HG02840 (cell line): ENCODE results near the gene COA4.

Experiments
- ATAC-seq: cut with Tn5 transposase; IDR thresholded peaks from one replicate; pipeline ENCODE4 v1.9.1; 2021; ENCODE audit warnings: mild to moderate bottlenecking, moderate library complexity, moderate number of reproducible peaks; ENCODE audit not compliant: unreplicated experiment, low FRiP score

The COA4 gene

DNA sequence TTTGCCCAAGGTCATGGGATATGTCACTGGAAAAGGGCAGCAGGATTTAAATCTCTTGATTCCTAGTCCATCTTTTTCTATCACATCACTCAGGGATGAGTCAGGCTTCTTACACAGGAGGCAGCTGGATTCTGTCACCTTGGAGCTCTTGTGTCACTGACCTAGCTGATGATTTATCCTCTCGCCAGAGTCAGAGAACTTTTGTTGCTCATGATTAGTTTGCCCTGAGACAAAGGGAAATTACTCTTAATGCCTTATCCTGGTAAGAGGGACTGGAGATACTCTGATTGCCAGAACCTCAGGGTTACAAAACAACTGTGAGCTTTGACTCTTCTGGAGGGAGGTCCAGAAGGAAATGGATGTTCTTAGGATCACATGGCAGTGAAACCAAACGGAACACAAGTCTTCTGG is 10.1 kb downstream of the COA4 start:
- ATAC-seq = no peak

DNA sequence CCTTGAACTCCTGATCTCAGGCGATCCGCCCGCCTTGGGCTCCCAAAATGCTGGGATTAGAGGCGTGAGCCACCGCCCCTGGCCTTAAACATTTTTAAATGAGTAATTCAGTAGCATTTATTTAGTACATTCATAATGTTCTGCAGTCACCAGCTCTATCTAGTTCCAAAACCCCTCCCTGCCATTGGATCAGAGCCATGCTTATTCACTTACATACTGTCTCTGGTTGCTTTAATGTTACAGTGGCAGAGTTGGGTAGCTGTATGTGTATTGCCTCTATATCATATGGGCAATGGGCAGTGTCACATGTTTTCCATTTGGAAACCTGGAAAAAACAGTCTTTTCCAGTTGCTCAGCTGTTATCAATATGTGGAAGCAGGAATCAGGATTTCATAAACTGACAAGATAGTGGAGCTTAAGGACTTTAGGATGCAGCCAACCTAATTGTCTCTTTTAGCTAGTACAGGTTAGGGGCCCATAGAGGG is 10.5 kb downstream of the COA4 start:
- no peak for ATAC-seq

DNA sequence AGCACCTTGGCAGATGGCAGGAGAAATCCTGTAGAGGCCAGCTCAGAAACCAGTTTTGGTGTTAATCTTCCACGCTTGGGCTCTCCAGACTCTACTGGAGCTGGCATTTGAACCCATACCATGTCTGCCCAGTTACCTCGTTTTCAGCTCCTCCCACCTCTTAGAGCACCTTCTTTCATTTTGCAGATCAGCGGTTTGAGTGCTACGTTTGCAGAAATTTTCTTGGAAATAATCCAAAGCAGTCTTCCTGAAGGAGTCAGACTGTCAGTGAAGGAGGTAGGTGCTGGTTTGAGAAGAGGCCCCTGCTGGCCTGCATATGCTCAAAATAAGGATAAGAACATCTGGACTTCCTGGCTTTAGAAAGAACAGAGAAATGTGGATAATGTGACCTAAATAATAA is 13.7 kb downstream of the COA4 start:
- no peak for ATAC-seq

DNA sequence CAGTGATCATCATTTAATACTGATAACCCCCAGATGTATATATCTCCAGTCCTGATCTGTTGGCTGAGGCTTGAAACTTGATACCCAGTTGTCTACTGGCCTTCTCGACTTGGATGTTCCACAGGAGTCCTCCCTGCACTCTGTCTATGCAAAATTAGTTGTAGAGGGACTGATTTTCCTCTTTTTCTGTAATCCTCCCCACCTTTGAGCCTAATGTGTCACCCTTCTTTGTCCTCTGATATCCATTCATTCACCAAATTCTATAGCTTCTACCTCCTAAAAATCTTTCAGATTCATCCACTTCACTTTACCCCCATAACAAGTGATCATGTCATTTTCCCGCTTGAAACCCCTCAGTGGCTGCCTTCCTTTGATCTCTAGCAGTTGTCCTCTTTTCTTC is 16.4 kb downstream of the COA4 start:
- ATAC-seq = no peak

DNA sequence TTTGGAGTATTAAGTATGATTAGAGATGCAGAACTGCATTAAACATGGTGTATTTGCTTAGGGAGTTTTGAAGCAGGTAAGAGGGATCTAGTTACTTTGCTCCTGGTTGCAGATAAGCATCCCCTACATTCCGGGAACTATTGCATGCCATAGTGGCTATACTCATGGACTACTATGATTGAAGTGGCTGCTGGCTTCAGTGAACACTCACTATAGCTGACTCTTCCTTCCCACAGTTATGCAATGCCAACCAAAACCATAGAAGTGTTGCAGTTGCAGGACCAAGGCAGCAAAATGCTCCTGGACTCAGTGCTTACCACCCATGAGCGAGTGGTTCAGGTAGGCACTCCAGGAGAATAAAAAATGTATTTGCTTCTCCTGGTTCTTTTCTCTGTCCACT is 17.0 kb downstream of the COA4 start:
- no peak for ATAC-seq

DNA sequence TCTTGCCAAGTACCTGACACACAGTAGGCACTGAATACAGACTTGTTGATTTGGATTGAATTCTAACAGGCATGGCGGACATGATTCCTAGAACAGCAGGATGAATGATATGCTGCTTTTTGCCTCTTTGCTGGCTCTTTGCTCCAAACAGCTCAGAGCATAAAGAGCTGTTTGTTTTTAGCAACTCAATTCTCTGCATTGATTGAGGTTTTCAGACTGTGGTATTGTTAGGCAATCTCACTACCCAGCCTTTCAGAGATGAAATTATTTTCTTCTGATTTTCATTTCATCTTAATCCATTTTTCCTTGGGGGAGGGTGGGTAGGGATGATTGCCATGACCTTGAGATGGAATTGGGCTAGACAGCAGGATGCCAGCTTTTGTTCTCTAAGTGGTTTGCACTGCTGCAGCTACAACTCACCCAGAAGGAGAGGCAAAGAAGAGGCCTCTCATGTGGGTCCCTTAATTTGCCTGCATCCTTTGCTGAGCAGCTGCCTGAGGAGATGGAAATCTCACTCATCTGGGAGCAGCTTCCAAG is 20.5 kb downstream of the COA4 start:
- ATAC-seq = no peak

DNA sequence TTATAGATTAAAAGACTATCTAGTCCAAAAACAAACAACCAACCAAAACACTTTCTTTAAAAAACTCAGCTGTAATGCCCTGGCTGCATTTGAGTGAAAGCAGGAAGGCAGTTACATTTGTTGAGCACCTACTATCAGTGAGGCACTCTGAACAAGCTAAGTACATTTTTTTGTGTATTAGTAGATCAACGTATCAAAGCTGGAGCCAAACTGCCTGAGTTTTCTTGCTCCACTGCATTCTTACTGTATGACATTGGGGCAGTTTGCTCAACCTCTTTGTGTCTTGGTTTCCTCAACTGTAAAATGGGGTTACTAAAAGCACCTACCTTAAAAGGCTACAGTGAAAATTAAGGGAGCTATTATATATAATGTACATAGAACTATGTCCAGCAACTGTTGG is 22.0 kb downstream of the COA4 start:
- no peak for ATAC-seq

DNA sequence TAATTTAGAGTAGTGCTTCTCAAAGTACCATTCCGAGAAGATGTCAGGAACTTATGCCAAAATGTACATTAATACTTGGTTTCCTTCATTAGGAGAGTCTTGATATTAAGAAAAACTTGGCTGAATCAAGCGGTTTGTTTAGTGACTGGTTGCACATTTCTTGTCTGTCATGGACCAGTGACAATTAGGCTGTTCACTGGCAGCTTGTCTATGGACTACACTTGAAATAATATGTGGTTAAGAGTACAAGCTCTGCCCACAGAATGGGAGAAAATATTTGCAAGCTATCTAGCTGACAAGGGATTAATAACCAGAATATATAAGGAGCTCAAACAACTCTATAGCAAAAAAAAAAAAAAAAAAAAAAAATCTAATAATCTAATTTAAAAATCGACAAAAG is 24.6 kb downstream of the COA4 start:
- no peak for ATAC-seq

DNA sequence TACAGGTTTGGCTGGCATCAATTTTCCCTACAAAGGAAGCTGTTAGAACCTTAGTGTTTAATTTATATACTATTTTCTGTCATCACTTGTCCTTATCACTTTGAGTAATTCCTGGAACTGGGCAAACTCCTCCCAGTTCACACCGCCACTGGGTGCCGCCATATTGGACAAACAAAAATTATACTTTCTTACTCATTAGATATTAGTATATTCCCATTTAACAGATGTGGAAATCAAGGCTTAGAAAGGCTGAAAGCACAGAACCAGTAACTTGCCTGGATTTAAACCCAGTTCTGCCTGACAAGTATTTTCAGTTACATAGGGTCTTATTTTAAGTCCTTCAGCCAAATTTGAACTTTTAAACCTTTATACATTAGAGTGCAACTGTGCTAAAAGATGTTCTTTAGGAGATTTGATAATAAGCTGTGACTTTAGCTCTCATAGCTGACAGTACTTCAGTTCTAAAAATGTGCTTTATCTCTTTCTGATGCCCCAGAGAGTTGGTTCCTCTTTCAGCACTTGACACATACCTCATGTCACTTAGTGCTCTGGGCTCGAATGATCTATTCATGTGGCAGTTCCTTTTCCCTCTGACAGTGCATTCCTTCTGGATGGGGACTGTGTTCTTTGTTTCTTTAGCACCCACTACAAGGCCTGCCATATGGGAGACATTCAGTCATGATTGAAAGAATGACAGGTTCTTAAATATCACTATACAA is 25.4 kb downstream of the COA4 start:
- ATAC-seq = no peak

DNA sequence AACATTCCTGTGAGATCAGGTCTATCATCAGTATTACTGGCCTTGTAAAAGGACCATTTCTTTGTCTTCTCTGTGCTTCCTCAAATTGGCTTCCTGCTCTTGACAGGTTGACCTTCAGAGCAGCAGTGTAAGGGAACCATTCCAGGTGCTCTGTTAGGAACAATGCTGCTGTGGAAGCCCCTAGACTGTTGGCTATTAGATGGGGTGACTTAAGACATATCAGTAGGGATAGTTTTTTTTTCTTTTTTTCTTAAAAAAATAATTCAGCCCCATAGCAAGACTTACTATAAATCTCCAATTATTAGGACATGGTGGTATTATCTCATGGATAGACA is 37.6 kb downstream of the COA4 start:
- no peak for ATAC-seq

DNA sequence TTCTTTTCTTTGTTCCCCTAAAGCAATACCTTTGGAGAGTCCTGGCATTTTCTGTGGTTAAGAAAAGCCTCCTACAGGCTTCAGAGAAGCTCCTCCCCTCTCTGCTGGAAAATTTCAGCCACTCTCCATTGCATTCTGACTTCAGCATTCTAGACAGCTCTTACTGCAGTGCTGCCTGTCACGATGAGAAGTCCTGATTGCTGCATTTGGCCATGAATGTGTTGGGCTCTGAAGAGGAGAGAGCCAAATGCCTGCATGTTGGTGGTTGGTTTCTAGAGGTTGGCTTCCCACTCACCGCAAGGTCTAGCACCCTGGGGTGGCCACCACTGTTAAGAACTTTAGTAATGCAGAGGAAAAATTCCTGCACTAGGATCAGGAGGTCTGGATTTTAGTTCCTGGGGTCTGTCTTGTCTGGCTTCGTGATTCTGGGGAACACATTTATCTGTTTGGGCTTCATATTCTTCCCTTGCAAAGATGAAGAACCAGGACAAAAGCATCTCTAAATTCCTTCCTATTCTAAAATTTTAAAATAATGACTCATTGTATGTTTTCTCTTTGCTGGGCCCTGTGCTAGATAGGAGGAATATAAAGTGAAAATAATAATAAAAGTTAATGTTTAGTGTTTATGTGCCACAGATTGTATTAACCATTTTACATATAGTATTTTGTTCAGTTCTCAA is 38.1 kb downstream of the COA4 start:
- ATAC-seq = no peak

DNA sequence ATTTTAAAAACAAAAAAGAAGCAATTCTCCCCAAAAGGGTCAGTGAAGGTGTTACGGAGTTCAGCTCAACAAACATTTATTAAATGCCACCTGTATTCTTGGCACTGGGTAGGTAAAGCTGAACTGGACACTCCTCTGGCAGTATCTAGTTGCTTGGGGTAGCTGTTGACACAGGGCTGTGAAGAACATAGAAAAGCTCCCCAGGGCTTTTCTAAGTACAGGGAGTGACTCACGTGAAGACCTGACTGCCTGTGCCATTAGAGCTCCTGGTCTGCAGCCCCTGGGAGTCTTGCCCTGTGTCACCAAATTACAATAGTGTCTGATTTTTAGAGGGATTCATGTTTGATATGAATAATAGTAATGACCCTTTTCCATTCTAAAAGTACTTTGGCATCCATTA is 43.6 kb downstream of the COA4 start:
- no peak for ATAC-seq

DNA sequence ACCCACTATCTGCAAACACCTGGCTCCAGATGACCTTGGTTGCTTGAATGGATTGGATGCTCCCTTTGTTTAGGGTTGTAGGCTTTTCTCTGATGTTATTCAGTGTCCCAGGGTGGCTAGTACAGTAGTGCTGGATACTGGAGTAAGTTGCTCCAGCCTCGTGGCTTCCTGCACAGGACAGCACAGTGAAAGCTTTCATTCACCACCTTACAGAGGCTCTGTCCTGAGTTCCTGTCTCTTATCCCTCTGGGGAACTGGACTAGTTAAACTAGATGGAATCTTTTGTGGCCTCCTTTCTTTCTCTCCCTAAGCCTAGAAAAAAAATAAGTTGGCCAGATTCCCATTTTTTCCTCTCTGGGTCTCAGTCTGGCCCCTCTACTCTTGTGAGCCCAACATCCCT is 46.4 kb downstream of the COA4 start:
- no peak for ATAC-seq
